Measurements from ENCODE around the gene SLC9A5. TPM values are rescaled to one million over a fixed set of nuclear protein-coding genes. Genes with fewer than 3 reads are reported as not detected.

The SLC9A5 gene
- total and polyA plus RNA-seq, 9 of the 15 experiments (the other 6 are each of a cell fraction or from before 2014, with no cell fraction given): 0.06 to 3.1 (median 1.2) TPM

- peak; percentile 82 for TF ChIP-seq CXXC5 (CRISPR knock-in tag; IDR thresholded peaks at IDR 0.05)
- TF ChIP-seq ZNF699 (CRISPR knock-in tag; IDR thresholded peaks at IDR 0.05; ENCODE audit: insufficient replicate concordance): no peak
- no peak for TF ChIP-seq FOS (IDR thresholded peaks at IDR 0.05; ENCODE audit: extremely low read depth, insufficient read length)
- no peak for TF ChIP-seq HOXB6 (CRISPR knock-in tag; IDR thresholded peaks at IDR 0.05; ENCODE audit: borderline replicate concordance)
- TF ChIP-seq BMI1 (IDR thresholded peaks at IDR 0.05; ENCODE audit: low read length): no peak
- 0 out of 2 replicates have a peak, but pooled peaks have one; percentile 21 for TF ChIP-seq HNRNPL (IDR thresholded peaks at IDR 0.05; ENCODE audit: low read depth, low read length)
- no peak for TF ChIP-seq TSHZ1 (CRISPR knock-in tag; IDR thresholded peaks at IDR 0.05)
- TF ChIP-seq CTCF (IDR thresholded peaks at IDR 0.05 in 2 of 3, conservative IDR thresholded peaks at IDR 0.05 in 1 of 3; ENCODE audit: insufficient read depth in 2 of 3, low read depth in 1 of 3, low read length in 3 of 3): peak in 2 of 3 experiments; percentile 8 to 24; a peak in 1 of 6 replicates
- TF ChIP-seq TCF3 (CRISPR knock-in tag; IDR thresholded peaks at IDR 0.05): no peak
- TF ChIP-seq KLF16 (IDR thresholded peaks at IDR 0.05): no peak
- TF ChIP-seq C11orf30 (IDR thresholded peaks at IDR 0.05; ENCODE audit: low read depth): no peak
- no peak for TF ChIP-seq ZBTB8A (IDR thresholded peaks at IDR 0.05; ENCODE audit: partially characterized antibody)
- no peak for TF ChIP-seq HNRNPH1 (optimal IDR thresholded peaks at IDR 0.05; ENCODE audit: low read depth, low read length)
- no peak for TF ChIP-seq NKRF (IDR thresholded peaks at IDR 0.05; ENCODE audit: borderline replicate concordance)
- no peak for TF ChIP-seq HSF4 (CRISPR knock-in tag; IDR thresholded peaks at IDR 0.05; ENCODE audit: borderline replicate concordance)
- peak; percentile 41; the same call in 1 of the 2 replicates for TF ChIP-seq CREM (IDR thresholded peaks at IDR 0.05; ENCODE audit: low read depth)
- TF ChIP-seq TAL1 (IDR thresholded peaks at IDR 0.05): no peak
- no peak for TF ChIP-seq BCL6 (CRISPR knock-in tag; IDR thresholded peaks at IDR 0.05)
- peak; percentile 40 for TF ChIP-seq CCNT2 (IDR thresholded peaks at IDR 0.05; ENCODE audit: borderline replicate concordance, extremely low read depth, insufficient read length, low read depth, low read length)
- peak; percentile 79 for TF ChIP-seq POLR2G (IDR thresholded peaks at IDR 0.05; ENCODE audit: low read depth, low read length)
- no peak for TF ChIP-seq KLF10 (CRISPR knock-in tag; IDR thresholded peaks at IDR 0.05)
- TF ChIP-seq KLF13 (tag; IDR thresholded peaks at IDR 0.05; ENCODE audit: borderline replicate concordance, low read depth): no peak
These were observed at the start of gene SLC9A5 (continued) for GRCh38 chr16:67248401-67249177.

All from K562 (cell line).